HG03558 (cell line): ENCODE measurements around the gene TTC32.
A peak's percentile ranks its signal among the peaks of the same experiment; 100 is the strongest.

Experiments used
- ATAC-seq: cut with Tn5 transposase; IDR thresholded peaks from one replicate; pipeline ENCODE4 v1.9.1; 2021; ENCODE audit warnings: moderate number of reproducible peaks; ENCODE audit not compliant: unreplicated experiment; ENCODE audit errors: extremely low read depth

TTC32 gene

DNA sequence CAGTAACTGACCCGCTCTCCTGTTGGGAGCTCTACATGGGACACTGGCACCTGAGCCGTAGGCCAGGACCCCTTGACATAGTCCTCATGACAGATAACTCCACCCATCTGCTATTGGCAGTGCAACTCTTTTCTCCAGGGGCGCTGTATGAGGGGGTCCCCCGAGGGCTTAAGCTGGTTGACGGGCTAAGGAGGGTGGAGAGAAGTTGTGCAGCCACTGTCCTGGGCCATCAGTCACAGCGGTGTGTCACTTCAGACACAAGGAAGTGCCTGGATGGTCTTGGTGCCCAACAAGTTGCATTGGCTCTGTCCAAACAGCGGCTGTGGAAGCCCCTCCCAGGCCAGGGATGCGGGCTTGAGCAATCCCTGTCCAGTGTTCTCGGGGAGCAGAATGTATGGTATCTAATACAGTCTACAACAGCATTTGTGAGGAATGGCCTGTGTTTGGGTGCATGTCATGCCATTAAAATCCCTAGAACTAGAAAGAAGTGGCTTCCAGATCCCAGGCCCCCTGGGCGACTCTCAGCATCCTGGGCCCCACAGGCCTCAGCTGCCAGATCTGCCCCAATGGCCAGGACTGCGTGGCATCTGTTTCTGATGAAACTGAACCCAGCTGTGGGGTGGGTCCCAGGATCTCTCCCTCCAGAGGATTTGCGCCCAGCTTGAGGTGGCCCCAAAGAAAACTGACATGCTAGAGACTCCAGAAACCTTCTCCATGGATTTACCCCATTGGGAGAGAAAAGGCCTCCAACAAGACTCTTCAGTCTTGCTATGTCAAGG is 23.3 kb downstream of the TTC32 start:
- no peak for ATAC-seq

DNA sequence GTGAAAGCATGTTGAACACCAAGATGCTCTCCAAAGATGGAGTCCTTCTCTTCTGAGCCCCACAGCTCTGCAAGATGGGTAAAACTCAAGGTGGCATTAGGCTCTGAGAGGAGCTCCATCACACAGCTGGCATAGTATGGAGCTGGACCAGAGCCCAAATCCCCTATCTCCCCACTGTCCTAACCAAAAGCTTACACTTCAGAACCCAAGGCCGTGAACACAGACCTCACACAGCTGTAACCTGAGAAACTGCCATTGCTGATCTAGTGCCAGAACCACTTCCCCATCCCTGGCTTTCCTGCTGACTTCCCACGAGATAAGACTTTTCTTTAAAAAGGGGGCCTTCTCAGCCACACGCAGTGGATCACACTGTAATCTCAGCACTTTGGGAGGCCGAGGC is 25.0 kb downstream of the TTC32 start:
- ATAC-seq: no peak

GRCh38 chr2:19875280-19875679 is 26.5 kb downstream of the TTC32 start:
- ATAC-seq: no peak

DNA sequence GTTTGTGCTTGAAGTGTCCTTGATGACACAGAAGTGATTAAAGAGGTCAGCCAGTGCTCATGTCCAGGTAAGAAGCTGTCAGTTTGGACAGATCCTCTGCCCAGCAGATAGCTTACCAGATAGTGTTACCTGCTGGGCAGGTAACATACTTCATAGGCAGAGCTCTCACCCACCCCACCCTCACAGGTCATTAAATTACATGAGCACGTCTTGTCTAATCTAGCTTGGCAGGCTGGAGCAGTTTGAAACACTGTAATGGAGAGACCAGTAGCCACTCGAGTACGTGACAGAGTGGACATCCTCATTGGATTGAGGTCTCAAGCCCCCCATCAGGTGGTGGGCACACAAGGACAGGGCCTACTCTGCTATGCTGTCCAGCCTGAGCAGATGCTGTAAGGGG is 27.1 kb downstream of the TTC32 start:
- no peak for ATAC-seq

DNA sequence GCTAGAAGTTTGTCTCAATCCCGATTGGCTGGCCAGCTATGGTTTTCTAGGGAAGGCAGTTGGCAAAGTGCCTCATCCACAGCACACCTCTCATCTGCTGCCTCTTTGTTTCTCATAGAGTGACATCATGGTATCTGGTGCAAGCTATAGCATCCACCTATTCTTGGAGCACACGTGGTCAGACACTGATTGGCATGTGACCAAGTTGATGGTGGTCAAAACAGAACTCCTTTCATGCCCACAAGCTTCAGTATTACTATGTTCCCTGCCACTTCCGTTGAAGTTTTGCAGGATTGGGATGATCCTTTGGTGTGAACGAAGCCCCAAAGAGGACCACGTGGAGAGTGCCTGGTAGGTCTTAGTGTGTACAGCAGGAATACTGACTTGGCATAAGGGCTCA is 28.8 kb downstream of the TTC32 start:
- no peak for ATAC-seq

- no peak for ATAC-seq
Measured at GRCh38 chr2:19872302-19872701, 29.5 kb downstream of the TTC32 start.

- ATAC-seq: no peak
Measured at GRCh38 chr2:19871836-19872235, 29.9 kb downstream of the TTC32 start.

DNA sequence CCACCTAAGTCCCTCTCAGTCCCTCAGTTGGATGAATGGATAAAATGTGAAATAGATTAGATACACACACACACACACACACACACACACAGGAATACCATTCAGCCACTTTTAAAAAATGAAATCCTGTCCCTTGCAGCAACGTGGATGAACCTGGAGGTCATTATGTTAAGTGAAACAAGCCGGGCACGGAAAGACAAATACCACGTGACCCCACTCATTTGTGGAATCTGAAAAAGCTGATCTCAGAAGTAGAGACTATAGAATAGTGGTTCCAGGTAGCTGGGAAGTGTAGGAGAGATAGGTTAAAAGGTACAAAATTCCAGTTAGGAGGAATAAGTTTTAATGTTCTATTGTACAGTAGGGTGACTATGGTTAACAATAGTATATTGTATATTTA is 31.0 kb downstream of the TTC32 start:
- ATAC-seq: no peak

DNA sequence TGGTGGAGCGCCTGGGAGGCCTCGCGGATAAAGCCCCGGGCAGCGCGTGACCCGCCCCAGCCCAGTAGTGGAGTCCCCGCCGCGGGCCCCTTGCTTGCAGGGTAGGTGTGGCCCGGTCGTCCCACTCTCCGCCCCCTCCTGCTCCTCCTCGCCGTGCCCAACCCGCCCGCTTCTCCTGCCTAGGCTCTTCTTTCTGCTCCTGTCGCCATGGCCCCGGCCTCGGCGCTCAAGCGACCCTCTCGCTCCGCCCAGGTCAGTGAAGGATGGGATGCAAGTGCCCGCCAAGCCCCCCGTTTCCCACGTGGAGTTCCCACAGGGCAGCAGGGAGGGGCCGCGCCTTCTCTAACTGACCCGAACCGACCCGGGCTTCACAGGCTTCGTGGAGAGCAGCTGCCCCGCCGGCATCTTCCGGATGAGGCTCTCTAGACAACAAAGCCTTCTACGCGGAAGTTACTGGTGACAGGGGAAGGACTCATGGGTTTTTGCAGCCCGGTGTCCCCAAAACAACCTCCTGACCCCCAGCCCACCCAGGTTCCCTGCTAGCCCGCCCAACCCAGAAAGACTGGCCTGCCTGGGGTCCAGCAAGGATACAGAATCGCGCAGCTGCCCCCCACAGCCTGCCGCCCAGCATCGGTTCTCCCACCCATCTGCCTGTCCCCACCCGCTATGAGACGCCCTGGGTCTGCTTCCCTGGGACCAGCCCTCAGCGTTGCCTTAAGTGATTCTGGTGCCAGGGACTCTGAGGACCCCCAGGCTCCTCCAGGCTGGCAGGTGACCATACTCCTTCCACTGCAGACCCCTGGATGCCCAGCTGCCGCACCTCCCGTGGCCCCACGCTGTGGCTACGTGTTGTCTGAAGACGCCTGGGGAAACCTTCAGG is 32.8 kb downstream of the TTC32 start:
- no peak for ATAC-seq

GRCh38 chr2:19868224-19868623 is 33.6 kb downstream of the TTC32 start:
- no peak for ATAC-seq

GRCh38 chr2:19866771-19867170 is 35.0 kb downstream of the TTC32 start:
- ATAC-seq: no peak

DNA sequence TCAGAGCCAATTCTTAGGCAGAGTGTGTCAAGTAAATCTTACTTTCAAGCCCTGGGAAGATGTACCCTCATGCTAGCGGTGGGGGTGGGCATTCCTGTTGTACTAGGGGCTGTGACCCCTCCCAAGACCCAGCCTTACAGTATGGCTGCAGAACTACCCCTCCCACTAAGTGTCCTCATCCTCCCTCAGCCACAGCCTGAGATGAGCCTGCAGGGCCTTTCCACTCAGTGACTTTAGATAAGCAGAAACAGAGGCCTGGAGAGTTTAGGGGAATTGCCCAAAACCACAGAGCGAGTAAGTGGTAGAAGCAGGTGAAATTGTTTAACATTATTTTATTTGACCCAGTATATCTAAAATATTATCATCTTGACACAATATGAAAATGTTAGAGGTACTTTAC is 36.6 kb downstream of the TTC32 start:
- ATAC-seq: no peak

- no peak for ATAC-seq
Measured at GRCh38 chr2:19864381-19864780, 37.4 kb downstream of the TTC32 start.

GRCh38 chr2:19863303-19864041 is 38.3 kb downstream of the TTC32 start:
- ATAC-seq: peak; percentile 54

DNA sequence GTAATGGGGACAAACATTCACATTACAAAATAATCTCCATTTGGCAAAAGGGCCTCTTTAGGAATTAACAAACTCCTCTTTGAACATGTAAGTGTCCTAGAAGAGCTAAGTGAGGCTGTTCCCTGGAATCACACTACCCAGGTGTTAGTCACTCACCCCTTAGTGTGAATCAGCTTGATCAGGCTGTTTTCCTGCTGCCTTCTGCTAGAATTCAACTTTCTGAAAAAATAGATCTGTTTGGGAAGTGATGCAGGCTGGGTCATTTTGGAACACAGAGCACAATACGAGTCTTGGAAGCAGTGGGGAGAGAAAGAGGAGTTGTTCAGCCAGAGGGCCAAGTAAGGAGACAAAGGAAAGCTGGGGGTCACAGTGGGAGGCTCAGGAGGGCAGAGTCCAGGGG is 40.0 kb downstream of the TTC32 start:
- ATAC-seq: no peak

- no peak for ATAC-seq
Measured at GRCh38 chr2:19860022-19860421, 41.8 kb downstream of the TTC32 start.

- ATAC-seq: no peak
Measured at GRCh38 chr2:19859565-19859964, 42.2 kb downstream of the TTC32 start.

- ATAC-seq: no peak
Measured at GRCh38 chr2:19857806-19858205, 44.0 kb downstream of the TTC32 start.

DNA sequence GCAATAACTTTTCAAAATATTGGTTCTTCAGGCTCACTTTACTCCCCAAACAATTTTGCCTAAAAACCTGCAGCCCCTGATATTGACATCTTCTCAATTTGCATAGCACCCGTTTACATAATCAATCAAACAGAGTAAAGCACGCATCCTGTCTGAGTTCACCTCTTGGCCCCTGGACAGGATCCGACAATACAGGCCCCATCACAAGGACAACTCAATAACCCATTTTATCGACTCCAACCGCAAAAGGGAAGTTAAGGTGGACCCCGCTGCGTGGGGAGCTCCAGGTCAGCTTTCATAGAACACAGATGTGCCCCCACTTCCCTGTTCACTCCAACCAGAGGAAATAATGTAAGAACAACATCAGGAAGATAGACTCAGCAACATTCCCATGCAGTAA is 44.7 kb downstream of the TTC32 start:
- no peak for ATAC-seq

- ATAC-seq: no peak
Measured at GRCh38 chr2:19855542-19856431, 46.0 kb downstream of the TTC32 start.
